Measurements from ENCODE around the gene TMEM31.
"Not testable (repeated sequence)": the region's sequence is repeated elsewhere in the genome, so short reads cannot be mapped to it uniquely, and the experiment has no call there.

Gene TMEM31

GRCh38 chrX:103754401-103754800 lies 43.7 kb downstream of the TMEM31 start:
- Histone ChIP-seq H3K4me1 (ENCODE audit: control insufficient read depth, insufficient read depth, low read length, poor library complexity, severe bottlenecking) (no peaks in the 10 kb centered on the region), H3K36me3 (ENCODE audit: control insufficient read depth, insufficient read depth, low read length) (no peaks in the 10 kb centered on the region), H3K27ac (ENCODE audit: low read depth, low read length, severe bottlenecking) (no peak overlapping the region), H3K9me3 (ENCODE audit: control insufficient read depth, low read length) (no peaks in the 10 kb centered on the region), H3K4me3 (ENCODE audit: extremely low read depth, insufficient read depth, low read length, poor library complexity, severe bottlenecking) (no peak overlapping the region)
- WGBS, 2 experiments (ENCODE audit: insufficient coverage in 2 of 2): 100% methylated on average over 1 to 2 of the region's 4 CpGs

GRCh38 chrX:103756736-103757135 lies 46.0 kb downstream of the TMEM31 start:
- no peak overlapping the region for H3K4me3 ChIP-seq (ENCODE audit: extremely low read depth, insufficient read depth, low read length, poor library complexity, severe bottlenecking)
- H3K27ac ChIP-seq (ENCODE audit: low read depth, low read length, severe bottlenecking): no peak overlapping the region
- no peaks in the 10 kb centered on the region for H3K9me3 ChIP-seq (ENCODE audit: control insufficient read depth, low read length)
- no peaks in the 10 kb centered on the region for H3K36me3 ChIP-seq (ENCODE audit: control insufficient read depth, insufficient read depth, low read length)
- H3K4me1 ChIP-seq (ENCODE audit: control insufficient read depth, insufficient read depth, low read length, poor library complexity, severe bottlenecking): no peaks in the 10 kb centered on the region
- WGBS, 2 experiments (ENCODE audit: insufficient coverage in 2 of 2): 76 to 84% methylated on average over 2 to 3 of the region's 3 CpGs

- H3K4me3 ChIP-seq (ENCODE audit: extremely low read depth, insufficient read depth, low read length, poor library complexity, severe bottlenecking): no peak overlapping the region
- no peaks in the 10 kb centered on the region for H3K36me3 ChIP-seq (ENCODE audit: control insufficient read depth, insufficient read depth, low read length)
- H3K4me1 ChIP-seq (ENCODE audit: control insufficient read depth, insufficient read depth, low read length, poor library complexity, severe bottlenecking): no peaks in the 10 kb centered on the region
- no peak overlapping the region for H3K27ac ChIP-seq (ENCODE audit: low read depth, low read length, severe bottlenecking)
- H3K9me3 ChIP-seq (ENCODE audit: control insufficient read depth, low read length): no peaks in the 10 kb centered on the region
- no CpG with 5 or more reads among the region's 1 CpG for WGBS, 2 experiments (ENCODE audit: insufficient coverage in 2 of 2)
Observed at GRCh38 chrX:103758555-103758954, 47.8 kb downstream of the TMEM31 start.

- not testable (repeated sequence) for H3K4me3 ChIP-seq (ENCODE audit: extremely low read depth, insufficient read depth, low read length, poor library complexity, severe bottlenecking); H3K27ac ChIP-seq (ENCODE audit: low read depth, low read length, severe bottlenecking); H3K4me1 ChIP-seq (ENCODE audit: control insufficient read depth, insufficient read depth, low read length, poor library complexity, severe bottlenecking); H3K36me3 ChIP-seq (ENCODE audit: control insufficient read depth, insufficient read depth, low read length); H3K9me3 ChIP-seq (ENCODE audit: control insufficient read depth, low read length)
- WGBS, 2 experiments (ENCODE audit: insufficient coverage in 2 of 2): 56 to 90% methylated on average over 1 to 4 of the region's 5 CpGs
Observed at GRCh38 chrX:103763541-103763940, 52.8 kb downstream of the TMEM31 start.

Measured in mesodermal cell (in vitro differentiated cells).